Esophagus squamous epithelium (tissue), 4 donors: ENCODE measurements around the gene ULBP3.

Experiments
- POLR2A ChIP-seq, 4 donors: fragments of 450-650 bp; IDR thresholded peaks; one replicate each; pipeline ENCODE4 v1.6.1; 2017; ENCODE audit warnings: antibody characterized with exemption in 4 of 4, mild to moderate bottlenecking in 4 of 4, moderate library complexity in 3 of 4
- TF ChIP-seq, protein P1 (sequence below), 6 experiments: fragments of 450-650 bp in 4 of 6; fragments of 200-600 bp in 2 of 6; sonication (generic) in 2 of 6; IDR thresholded peaks; one replicate each; pipeline ENCODE4 v1.5.1; 2016 to 2019; ENCODE audit warnings: antibody characterized with exemption in 6 of 6, mild to moderate bottlenecking in 4 of 6, moderate library complexity in 4 of 6

GRCh38 chr6:150098155-150098554 lies 29.2 kb upstream of the ULBP3 start:
- TF ChIP-seq, protein P1, sequence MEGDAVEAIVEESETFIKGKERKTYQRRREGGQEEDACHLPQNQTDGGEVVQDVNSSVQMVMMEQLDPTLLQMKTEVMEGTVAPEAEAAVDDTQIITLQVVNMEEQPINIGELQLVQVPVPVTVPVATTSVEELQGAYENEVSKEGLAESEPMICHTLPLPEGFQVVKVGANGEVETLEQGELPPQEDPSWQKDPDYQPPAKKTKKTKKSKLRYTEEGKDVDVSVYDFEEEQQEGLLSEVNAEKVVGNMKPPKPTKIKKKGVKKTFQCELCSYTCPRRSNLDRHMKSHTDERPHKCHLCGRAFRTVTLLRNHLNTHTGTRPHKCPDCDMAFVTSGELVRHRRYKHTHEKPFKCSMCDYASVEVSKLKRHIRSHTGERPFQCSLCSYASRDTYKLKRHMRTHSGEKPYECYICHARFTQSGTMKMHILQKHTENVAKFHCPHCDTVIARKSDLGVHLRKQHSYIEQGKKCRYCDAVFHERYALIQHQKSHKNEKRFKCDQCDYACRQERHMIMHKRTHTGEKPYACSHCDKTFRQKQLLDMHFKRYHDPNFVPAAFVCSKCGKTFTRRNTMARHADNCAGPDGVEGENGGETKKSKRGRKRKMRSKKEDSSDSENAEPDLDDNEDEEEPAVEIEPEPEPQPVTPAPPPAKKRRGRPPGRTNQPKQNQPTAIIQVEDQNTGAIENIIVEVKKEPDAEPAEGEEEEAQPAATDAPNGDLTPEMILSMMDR (IDR thresholded peaks at IDR 0.05), result no peak
- TF ChIP-seq POLR2A (IDR thresholded peaks at IDR 0.05), result no peak
